HEK293 (cell line): Measurements from ENCODE around the gene TCF7L2.

Source experiments
- GFI1B ChIP-seq: fragments of 450-650 bp; formaldehyde crosslinking; IDR thresholded peaks from 2 replicates; pipeline ENCODE4 v1.5.1; 2016; ENCODE audit warnings: missing biosample characterization, missing genetic modification characterization
- KLF7 ChIP-seq: fragments of 450-650 bp; formaldehyde crosslinking; IDR thresholded peaks from 2 replicates; pipeline ENCODE4 v1.5.1; 2016; ENCODE audit warnings: missing biosample characterization, missing genetic modification characterization, borderline replicate concordance
- PRDM4 ChIP-seq: fragments of 450-650 bp; formaldehyde crosslinking; IDR thresholded peaks from 2 replicates; pipeline ENCODE4 v1.5.1; 2017; ENCODE audit warnings: missing biosample characterization, missing genetic modification characterization
- ZBTB48 ChIP-seq: fragments of 450-650 bp; formaldehyde crosslinking; IDR thresholded peaks from 2 replicates; pipeline ENCODE4 v1.5.1; 2016; ENCODE audit warnings: missing biosample characterization, missing genetic modification characterization
- ZFP3 ChIP-seq: fragments of 450-650 bp; formaldehyde crosslinking; IDR thresholded peaks from 2 replicates; pipeline ENCODE4 v1.5.1; 2016; ENCODE audit warnings: low read depth, missing biosample characterization, missing genetic modification characterization
- ZNF114 ChIP-seq: fragments of 450-650 bp; formaldehyde crosslinking; IDR thresholded peaks from 2 replicates; pipeline ENCODE4 v1.5.0; 2017; ENCODE audit warnings: missing biosample characterization, missing genetic modification characterization
- ZNF223 ChIP-seq: fragments of 450-650 bp; formaldehyde crosslinking; IDR thresholded peaks from 2 replicates; pipeline ENCODE4 v1.5.1; 2016; ENCODE audit warnings: missing biosample characterization, missing genetic modification characterization
- ZNF335 ChIP-seq: fragments of 450-650 bp; formaldehyde crosslinking; conservative IDR thresholded peaks from 2 replicates; pipeline ENCODE4 v1.5.1; 2016; ENCODE audit warnings: missing biosample characterization, missing genetic modification characterization
- ZNF391 ChIP-seq: fragments of 450-650 bp; formaldehyde crosslinking; IDR thresholded peaks from 2 replicates; pipeline ENCODE4 v1.5.1; 2016; ENCODE audit warnings: low read depth, missing biosample characterization, missing genetic modification characterization, borderline replicate concordance
- ZNF571 ChIP-seq: fragments of 450-650 bp; formaldehyde crosslinking; IDR thresholded peaks from 2 replicates; pipeline ENCODE4 v1.5.0; 2017; ENCODE audit warnings: missing biosample characterization, missing genetic modification characterization
- ZNF768 ChIP-seq: fragments of 450-650 bp; formaldehyde crosslinking; IDR thresholded peaks from 2 replicates; pipeline ENCODE4 v1.5.1; 2018; ENCODE audit warnings: missing biosample characterization, mild to moderate bottlenecking, missing genetic modification characterization
- ZNF843 ChIP-seq: fragments of 450-650 bp; formaldehyde crosslinking; IDR thresholded peaks from 2 replicates; pipeline ENCODE4 v1.5.1; 2016; ENCODE audit warnings: missing biosample characterization, missing genetic modification characterization
- ZSCAN30 ChIP-seq: fragments of 450-650 bp; IDR thresholded peaks from 2 replicates; pipeline ENCODE4 v1.5.1; 2018; ENCODE audit warnings: missing biosample characterization, mild to moderate bottlenecking, missing genetic modification characterization, moderate library complexity
- TF ChIP-seq, protein P1 (sequence below): fragments of 450-650 bp; formaldehyde crosslinking; IDR thresholded peaks from 2 replicates; pipeline ENCODE4 v1.5.1; 2017; ENCODE audit warnings: missing biosample characterization, mild to moderate bottlenecking, missing genetic modification characterization, moderate library complexity
- TF ChIP-seq, protein P2 (sequence below): fragments of 450-650 bp; formaldehyde crosslinking; IDR thresholded peaks from 2 replicates; pipeline ENCODE4 v1.5.1; 2016; ENCODE audit warnings: missing biosample characterization, missing genetic modification characterization
- TF ChIP-seq, protein P3 (sequence below): fragments of 450-650 bp; formaldehyde crosslinking; IDR thresholded peaks from 2 replicates; pipeline ENCODE4 v1.5.1; 2016; ENCODE audit warnings: missing biosample characterization, missing genetic modification characterization, borderline replicate concordance
- TF ChIP-seq, protein P4 (sequence below): fragments of 450-650 bp; IDR thresholded peaks from 2 replicates; pipeline ENCODE4 v1.5.1; 2018; ENCODE audit warnings: missing biosample characterization, missing genetic modification characterization
- TF ChIP-seq, protein P5 (sequence below): fragments of 450-650 bp; formaldehyde crosslinking; IDR thresholded peaks from 2 replicates; pipeline ENCODE4 v1.5.1; 2016; ENCODE audit warnings: missing biosample characterization, missing genetic modification characterization
- TF ChIP-seq, protein P6 (sequence below): fragments of 450-650 bp; formaldehyde crosslinking; IDR thresholded peaks from 2 replicates; pipeline ENCODE4 v1.5.1; 2016; ENCODE audit warnings: missing biosample characterization, missing genetic modification characterization
- TF ChIP-seq, protein P7 (sequence below): fragments of 450-650 bp; formaldehyde crosslinking; IDR thresholded peaks from 2 replicates; pipeline ENCODE4 v1.5.1; 2016; ENCODE audit warnings: missing biosample characterization, missing genetic modification characterization

Gene TCF7L2

DNA sequence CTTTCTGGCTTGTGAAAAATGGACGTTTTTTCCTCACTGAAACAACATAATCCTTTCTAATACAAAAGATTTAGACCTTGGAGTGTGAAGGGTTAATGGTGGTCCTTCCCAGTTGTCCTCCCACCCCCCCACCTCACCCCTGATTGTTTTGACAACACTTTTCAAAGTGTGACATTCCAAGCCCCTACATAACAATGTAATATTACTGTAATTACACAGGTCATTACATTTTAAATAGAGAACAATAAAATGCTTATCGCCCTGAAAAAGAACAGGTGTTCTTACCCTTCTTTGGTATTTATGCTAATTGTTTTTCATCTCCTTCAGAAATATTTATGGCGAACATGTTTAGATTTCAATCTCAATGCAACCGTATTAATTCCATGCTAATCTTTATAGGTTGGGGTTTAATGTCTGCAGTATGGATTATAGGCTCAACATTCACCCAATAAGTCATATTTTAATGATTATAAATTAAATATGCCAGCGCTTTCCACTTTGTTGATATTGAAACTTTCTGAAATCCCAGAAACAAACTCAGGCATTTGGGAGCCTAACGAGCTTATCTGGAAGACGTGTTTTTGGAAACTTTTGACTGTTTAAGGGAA, 5.0 kb downstream of the TCF7L2 start (continued):
- TF ChIP-seq, protein P1, sequence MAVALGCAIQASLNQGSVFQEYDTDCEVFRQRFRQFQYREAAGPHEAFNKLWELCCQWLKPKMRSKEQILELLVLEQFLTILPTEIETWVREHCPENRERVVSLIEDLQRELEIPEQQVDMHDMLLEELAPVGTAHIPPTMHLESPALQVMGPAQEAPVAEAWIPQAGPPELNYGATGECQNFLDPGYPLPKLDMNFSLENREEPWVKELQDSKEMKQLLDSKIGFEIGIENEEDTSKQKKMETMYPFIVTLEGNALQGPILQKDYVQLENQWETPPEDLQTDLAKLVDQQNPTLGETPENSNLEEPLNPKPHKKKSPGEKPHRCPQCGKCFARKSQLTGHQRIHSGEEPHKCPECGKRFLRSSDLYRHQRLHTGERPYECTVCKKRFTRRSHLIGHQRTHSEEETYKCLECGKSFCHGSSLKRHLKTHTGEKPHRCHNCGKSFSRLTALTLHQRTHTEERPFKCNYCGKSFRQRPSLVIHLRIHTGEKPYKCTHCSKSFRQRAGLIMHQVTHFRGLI (tag by site-specific recombination), result peak; percentile 17; the same call in 1 of the 2 replicates
- TF ChIP-seq, protein P2, sequence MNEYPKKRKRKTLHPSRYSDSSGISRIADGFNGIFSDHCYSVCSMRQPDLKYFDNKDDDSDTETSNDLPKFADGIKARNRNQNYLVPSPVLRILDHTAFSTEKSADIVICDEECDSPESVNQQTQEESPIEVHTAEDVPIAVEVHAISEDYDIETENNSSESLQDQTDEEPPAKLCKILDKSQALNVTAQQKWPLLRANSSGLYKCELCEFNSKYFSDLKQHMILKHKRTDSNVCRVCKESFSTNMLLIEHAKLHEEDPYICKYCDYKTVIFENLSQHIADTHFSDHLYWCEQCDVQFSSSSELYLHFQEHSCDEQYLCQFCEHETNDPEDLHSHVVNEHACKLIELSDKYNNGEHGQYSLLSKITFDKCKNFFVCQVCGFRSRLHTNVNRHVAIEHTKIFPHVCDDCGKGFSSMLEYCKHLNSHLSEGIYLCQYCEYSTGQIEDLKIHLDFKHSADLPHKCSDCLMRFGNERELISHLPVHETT (tag by site-specific recombination), result no peak
- TF ChIP-seq ZNF335 (tag by site-specific recombination) (peak; percentile 12; the same call in 1 of the 2 replicates), PRDM4 (peak; percentile 75), ZNF114 (tag by site-specific recombination) (no peak), ZNF571 (tag by site-specific recombination) (no peak), KLF7 (tag by site-specific recombination) (peak; percentile 39; the same call in 1 of the 2 replicates), GFI1B (0 out of 2 replicates have a peak, but pooled peaks have one; percentile 33), ZNF391 (tag by site-specific recombination) (no peak; the same call in 1 of the 2 replicates), ZSCAN30 (tag by site-specific recombination) (0 out of 2 replicates have a peak, but pooled peaks have one; percentile 10), ZNF223 (no peak), ZNF843 (tag by site-specific recombination) (peak; percentile 88), ZBTB48 (tag by site-specific recombination) (no peak), ZNF768 (tag by site-specific recombination) (no peak), ZFP3 (tag by site-specific recombination) (no peak)
- TF ChIP-seq, protein P3, sequence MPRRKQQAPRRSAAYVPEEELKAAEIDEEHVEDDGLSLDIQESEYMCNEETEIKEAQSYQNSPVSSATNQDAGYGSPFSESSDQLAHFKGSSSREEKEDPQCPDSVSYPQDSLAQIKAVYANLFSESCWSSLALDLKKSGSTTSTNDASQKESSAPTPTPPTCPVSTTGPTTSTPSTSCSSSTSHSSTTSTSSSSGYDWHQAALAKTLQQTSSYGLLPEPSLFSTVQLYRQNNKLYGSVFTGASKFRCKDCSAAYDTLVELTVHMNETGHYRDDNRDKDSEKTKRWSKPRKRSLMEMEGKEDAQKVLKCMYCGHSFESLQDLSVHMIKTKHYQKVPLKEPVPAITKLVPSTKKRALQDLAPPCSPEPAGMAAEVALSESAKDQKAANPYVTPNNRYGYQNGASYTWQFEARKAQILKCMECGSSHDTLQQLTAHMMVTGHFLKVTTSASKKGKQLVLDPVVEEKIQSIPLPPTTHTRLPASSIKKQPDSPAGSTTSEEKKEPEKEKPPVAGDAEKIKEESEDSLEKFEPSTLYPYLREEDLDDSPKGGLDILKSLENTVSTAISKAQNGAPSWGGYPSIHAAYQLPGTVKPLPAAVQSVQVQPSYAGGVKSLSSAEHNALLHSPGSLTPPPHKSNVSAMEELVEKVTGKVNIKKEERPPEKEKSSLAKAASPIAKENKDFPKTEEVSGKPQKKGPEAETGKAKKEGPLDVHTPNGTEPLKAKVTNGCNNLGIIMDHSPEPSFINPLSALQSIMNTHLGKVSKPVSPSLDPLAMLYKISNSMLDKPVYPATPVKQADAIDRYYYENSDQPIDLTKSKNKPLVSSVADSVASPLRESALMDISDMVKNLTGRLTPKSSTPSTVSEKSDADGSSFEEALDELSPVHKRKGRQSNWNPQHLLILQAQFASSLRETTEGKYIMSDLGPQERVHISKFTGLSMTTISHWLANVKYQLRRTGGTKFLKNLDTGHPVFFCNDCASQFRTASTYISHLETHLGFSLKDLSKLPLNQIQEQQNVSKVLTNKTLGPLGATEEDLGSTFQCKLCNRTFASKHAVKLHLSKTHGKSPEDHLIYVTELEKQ, result 0 out of 2 replicates have a peak, but pooled peaks have one; percentile 26
- TF ChIP-seq, protein P4, sequence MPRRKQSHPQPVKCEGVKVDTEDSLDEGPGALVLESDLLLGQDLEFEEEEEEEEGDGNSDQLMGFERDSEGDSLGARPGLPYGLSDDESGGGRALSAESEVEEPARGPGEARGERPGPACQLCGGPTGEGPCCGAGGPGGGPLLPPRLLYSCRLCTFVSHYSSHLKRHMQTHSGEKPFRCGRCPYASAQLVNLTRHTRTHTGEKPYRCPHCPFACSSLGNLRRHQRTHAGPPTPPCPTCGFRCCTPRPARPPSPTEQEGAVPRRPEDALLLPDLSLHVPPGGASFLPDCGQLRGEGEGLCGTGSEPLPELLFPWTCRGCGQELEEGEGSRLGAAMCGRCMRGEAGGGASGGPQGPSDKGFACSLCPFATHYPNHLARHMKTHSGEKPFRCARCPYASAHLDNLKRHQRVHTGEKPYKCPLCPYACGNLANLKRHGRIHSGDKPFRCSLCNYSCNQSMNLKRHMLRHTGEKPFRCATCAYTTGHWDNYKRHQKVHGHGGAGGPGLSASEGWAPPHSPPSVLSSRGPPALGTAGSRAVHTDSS (tag by site-specific recombination), result no peak
- TF ChIP-seq, protein P5, sequence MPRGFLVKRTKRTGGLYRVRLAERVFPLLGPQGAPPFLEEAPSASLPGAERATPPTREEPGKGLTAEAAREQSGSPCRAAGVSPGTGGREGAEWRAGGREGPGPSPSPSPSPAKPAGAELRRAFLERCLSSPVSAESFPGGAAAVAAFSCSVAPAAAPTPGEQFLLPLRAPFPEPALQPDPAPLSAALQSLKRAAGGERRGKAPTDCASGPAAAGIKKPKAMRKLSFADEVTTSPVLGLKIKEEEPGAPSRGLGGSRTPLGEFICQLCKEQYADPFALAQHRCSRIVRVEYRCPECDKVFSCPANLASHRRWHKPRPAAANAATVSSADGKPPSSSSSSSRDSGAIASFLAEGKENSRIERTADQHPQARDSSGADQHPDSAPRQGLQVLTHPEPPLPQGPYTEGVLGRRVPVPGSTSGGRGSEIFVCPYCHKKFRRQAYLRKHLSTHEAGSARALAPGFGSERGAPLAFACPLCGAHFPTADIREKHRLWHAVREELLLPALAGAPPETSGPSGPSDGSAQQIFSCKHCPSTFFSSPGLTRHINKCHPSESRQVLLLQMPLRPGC (tag by site-specific recombination), result peak; percentile 55; the same call in 1 of the 2 replicates
- TF ChIP-seq, protein P6, sequence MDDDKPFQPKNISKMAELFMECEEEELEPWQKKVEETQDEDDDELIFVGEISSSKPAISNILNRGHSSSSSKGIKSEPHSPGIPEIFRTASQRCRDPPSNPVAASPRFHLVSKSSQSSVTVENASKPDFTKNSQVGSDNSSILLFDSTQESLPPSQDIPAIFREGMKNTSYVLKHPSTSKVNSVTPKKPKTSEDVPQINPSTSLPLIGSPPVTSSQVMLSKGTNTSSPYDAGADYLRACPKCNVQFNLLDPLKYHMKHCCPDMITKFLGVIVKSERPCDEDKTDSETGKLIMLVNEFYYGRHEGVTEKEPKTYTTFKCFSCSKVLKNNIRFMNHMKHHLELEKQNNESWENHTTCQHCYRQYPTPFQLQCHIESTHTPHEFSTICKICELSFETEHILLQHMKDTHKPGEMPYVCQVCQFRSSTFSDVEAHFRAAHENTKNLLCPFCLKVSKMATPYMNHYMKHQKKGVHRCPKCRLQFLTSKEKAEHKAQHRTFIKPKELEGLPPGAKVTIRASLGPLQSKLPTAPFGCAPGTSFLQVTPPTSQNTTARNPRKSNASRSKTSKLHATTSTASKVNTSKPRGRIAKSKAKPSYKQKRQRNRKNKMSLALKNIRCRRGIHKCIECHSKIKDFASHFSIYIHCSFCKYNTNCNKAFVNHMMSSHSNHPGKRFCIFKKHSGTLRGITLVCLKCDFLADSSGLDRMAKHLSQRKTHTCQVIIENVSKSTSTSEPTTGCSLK, result no peak
- TF ChIP-seq, protein P7, sequence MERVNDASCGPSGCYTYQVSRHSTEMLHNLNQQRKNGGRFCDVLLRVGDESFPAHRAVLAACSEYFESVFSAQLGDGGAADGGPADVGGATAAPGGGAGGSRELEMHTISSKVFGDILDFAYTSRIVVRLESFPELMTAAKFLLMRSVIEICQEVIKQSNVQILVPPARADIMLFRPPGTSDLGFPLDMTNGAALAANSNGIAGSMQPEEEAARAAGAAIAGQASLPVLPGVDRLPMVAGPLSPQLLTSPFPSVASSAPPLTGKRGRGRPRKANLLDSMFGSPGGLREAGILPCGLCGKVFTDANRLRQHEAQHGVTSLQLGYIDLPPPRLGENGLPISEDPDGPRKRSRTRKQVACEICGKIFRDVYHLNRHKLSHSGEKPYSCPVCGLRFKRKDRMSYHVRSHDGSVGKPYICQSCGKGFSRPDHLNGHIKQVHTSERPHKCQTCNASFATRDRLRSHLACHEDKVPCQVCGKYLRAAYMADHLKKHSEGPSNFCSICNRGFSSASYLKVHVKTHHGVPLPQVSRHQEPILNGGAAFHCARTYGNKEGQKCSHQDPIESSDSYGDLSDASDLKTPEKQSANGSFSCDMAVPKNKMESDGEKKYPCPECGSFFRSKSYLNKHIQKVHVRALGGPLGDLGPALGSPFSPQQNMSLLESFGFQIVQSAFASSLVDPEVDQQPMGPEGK (tag by site-specific recombination), result no peak
